HG03175 (cell line): ENCODE results near the gene EHD1.

Experiments
- ATAC-seq: cut with Tn5 transposase; IDR thresholded peaks from one replicate; pipeline ENCODE4 v1.9.1; 2021; ENCODE audit warnings: mild to moderate bottlenecking, moderate library complexity; ENCODE audit not compliant: unreplicated experiment

EHD1 gene

DNA sequence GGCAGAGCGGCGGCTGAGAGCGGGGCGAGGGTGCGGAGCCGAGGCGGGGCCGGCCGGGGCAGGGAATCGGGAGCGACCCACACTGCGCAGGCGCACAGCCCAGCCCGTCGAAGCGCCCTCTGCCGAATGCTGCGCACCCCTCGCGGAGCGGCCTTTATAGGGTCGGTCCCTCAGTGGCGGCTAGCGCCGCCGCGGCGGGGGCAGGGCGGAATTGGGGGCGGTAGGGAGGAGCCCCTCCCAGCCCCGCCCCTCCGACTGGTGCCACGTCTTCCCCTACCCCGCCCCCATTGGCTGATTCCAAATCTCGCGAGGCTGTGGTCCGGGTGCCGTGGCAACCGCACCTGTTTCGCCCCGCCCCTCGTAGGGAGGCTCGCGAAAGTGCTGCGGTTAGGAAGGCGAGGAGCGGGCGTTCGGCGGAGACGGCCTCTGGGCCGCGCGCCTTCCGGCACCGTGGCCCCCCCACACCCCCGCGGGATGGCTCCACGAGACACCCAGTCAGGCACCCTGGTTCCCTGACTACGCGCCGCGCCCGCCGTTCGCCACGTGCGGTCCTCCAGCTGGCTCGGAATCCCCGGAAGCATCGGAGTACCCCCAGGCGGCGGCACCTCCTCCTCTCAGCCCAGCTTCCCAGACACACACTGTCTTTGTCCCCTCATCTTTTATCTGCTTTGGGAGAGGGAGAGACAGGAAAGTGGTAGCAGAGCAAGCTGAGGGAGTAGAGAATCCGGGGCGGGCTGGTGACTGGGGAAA, at the start of gene EHD1:
Gene EHD1, minus strand, starts transcription at position 128 of the 750 bp plus-strand sequence. CDS start 157 bp downstream, outside the sequence.
- peak; percentile 66 for ATAC-seq

DNA sequence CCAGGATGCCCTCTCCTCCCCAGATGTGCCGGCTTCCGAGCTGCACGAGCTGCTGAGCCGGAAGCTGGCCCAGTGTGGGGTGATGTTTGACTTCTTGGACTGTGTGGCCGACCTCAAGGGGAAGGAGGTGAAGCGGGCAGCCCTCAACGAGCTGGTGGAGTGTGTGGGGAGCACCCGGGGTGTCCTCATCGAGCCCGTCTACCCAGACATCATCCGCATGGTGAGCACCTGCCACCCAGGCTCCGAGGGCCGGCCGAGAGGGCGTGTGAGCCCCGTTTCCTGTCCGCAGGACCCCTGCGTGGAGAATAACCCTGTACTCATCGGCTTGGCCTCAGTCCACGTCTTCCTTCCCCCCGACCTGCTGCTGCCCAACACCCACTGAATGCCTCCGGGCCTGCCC, 48.3 kb upstream of the EHD1 start:
- no peak for ATAC-seq

DNA sequence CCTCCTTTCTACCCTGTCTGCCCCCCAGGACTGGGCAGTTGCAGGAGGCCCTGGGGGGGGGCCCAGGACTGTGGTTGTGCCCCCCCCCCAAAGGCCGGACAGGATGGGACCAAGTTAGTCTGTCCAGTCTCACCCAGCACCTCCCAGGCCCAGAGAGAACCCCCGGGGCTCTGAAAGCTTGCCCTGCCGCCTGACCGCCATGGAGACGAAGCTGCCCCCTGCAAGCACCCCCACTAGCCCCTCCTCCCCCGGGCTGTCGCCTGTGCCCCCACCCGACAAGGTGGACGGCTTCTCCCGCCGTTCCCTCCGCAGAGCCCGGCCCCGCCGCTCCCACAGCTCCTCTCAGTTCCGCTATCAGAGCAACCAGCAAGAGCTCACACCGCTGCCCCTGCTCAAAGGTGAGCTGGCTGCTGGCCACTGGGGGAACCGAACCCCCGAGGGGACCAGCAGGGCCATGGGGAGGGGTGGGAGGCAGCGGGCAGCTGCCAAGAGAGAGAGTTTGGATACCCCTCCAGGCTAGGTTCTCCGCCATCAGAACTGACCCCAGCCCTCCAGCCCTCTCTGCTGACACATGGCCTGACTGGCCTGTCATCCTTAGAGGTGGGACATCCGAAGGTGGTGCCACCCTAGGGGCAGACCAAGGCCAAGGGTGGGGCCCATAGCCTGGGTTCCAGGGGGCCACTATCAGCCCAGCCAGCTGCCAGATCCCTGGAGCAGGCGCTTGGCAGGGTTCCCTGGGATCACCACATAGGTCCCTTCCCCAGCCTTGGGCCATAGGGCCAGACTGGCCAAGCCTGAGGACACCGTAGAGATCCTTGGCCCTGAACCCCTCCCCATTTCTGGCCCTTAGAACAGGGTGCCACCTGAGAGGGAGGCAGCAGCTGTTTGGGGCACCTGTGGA, 47.4 kb upstream of the EHD1 start:
- ATAC-seq: no peak

DNA sequence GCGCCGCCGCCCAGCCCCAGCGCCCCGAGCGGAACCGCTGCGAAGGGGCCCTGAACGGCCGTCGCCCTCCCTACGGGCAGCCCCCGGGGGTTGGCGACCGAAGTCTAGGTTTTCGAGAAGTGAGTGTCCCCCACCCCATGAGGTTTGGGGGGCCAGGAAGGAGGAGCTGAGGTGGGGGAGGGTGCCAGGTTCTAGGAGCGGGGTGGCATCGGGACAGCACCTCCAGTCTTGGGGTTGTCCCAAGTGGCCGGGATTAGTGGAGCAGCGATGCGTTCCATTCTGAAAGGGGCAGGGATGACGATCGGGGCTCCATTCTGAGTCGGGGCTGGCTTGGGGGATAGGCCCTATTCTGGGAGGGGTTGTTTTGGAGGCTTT, 46.5 kb upstream of the EHD1 start:
- no peak for ATAC-seq

DNA sequence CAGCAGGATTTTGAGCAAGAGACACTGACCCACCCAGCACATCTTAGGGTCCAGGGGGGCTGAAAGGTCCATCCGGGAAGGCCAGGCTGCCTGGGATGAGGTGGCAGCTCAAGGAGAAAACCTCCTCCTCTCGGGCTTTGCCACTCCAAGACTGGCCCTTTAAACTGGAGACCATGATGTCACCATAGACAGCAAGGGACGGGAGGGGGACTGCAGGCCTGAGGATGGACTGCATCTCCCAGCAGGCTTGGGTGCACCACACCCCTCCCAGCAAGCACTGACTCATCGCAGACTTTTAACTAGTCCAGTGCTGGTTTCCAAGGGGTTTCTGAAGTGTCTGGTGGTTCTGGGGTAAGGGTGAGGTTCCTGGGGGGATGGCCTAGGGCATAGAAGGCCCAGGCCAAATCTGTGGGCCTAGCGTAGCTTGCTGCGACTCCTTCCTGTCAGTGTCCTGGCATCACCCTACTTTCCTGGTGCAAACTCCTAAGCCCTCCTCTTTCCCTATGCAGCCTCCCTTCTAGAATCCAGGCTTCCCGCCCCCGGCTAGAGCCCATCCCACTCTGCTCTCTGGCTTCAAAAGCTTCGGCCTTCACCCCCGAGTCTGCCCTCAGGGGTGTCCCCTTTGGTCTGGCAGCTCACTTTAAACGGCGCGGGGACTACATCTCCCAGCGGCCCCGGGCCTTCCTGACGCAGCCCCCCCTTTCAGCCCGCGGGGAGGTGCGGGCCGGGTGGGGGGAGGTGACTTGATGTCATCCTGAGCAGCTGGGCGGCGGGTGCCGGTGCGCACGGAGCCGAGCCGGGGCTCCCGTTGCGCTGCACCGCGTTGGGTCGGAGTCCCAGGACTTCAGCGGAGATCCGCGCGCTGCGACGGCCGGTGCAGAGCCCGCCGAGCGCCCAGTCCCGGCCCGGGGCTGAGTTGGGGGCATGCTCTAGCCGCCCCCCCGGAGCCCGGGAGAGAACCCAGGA, 45.8 kb upstream of the EHD1 start, which contains the start of gene PPP2R5B:
Gene PPP2R5B, plus strand, starts transcription at position 746 of the 966 bp plus-strand sequence. CDS start 1,046 bp downstream, outside the sequence.
- ATAC-seq: peak; percentile 86

DNA sequence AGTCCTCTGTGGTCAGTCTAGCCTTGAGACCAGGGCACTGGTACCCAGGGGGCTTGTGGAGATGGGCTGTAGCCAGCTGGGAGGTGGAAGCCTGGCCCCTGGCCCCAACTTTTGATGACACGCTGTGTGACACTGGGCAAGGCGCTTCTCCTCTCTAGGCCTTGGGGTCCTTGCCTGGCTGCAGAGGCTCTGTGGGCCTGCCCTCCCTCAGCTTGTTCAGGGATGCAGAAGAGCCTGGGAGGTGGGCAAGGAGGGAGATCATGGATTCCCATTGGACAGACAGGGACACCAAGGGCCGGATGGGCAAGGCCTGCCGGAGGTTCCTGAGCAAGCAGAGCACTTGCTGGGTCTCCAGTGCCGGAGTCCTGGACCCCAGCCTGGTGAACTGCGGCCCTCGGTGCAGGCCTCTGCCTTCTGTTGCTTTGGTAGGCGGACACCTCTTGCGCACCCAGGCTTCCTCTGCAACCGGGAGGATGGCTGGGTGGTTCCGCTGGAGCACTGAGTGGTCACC, 44.8 kb upstream of the EHD1 start:
- ATAC-seq: no peak

DNA sequence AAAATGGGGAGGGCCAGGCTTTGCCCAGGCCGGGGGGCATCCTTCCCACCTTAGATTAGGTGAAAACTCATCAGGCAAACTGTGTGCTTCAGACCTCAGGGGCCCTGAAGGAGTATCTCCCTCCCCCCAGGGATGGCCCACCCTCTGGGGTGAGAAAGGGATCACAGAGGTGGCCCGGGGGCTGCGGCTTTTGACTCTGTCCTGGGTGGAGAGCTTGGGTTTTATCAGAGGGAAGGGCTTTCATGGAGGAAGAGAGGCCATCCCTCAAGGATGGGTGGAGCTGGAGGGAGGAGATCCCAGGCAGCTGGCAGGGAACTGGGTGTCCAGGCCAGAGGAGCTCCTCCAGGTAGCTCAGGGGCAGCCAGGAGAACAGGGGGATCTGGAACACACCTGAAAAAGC, 43.0 kb upstream of the EHD1 start:
- ATAC-seq: no peak

DNA sequence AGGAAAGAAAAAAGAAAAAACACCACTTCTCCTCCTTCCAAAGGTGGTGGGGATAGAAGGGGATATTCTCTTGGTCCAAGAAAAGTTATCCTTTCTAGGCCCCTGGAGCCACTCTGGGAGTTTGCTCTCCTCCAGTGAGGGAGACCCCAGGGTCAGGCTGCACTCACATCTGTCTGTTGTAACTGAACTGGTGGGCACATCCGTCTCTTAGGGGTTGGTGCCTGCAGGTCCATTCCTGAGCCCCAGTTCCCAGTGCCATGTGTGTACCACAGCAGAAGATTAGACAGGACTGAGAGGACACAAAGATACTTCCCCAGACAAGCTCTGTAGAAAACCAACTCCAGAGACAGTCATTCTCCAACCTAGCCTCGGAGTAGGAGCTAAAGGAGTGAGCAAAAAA, 41.7 kb upstream of the EHD1 start:
- no peak for ATAC-seq

DNA sequence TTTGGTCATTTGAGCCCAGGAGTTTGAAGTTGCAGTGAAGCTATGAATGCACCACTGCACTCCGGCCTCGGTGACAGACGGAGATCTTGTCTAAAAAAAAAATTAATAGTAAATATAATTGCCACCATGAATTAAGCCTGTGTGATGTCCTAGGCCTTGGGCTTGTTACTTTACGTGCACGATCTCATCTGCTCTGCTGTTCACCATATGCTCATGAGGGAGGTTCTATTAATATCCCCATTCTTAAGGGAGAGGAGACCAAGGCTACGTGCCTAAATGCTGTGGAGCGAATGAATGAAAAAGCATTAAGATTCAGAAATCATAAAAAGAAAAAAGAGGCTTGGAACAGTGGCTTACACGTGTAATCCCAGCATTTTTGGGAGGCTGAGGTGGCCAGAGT, 41.2 kb upstream of the EHD1 start:
- ATAC-seq: no peak

DNA sequence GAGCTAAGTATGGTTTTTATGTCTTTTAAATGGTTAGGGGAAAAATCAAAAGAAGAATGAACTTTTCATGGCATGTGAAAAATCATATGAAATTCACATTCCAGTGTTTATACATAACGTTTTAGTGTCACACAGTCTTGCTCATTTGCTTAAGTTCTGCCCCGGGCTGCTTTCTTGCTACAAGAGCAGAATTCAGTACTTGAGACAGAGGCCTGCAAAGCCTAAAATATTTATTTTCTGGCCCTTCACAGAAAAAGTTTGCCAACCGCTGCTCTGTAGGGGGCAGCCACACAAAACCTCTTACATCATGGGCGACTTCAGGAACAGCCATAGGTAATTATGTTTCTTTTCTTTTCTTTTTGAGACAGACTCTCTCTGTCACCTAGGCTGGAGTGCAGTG, 39.6 kb upstream of the EHD1 start:
- no peak for ATAC-seq

DNA sequence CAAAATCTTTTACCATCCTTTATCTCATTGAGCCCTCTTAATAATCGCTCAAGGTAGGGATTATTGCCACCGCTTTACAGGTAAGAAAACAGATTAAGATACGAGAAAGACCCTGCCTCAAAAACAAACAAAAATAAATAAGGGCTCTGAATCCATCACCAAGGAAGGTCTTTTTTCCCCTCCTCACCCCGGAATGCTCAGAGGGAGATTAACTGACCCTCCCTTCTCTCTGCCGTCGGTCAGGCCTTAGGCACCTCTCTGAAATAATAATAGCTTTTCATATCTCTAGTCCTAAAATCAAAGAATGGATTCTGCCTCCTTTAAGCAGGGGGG, 39.2 kb upstream of the EHD1 start:
- ATAC-seq: no peak

DNA sequence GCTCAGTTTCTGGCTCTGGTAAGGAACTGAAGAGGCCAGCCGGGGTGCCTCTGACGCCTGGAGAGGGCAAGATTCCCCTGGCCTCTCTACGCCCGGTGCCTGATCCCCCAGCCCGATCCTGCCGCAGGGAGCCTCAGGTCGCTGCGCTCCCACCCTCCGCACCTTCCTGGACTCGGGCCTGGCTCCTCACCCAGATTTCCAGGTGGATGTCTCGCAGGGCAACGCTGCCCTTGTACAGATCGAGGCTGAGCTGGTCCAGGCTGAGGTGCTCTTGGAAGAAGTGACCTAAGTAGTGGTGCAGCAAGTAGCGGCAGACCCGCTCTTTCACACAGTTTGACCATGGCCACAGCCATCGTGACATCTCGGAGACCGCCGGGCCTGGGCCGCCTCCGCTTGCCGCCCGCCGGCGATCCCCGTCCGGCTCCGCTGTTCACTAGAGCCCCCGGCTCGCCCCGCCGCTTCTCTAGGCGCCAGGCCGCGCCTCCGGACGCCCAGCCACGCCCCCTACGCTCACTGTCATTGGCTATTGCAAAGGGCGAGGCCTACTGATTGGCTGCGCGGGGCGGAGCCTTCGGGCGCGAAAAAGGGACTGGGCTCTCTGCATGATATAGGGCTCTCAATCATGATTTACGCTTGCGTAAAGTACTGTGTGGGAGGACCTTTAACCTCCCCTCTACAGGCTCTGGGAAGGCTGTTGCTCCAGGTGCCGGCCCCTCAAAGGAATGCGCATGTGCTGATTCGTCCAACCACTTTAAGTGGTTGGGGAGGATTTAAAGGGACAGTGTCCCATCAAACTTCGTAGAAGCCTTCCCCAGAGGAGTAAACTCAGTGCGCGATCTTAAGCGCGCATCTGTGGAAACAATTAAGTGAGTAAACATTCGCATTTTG, 38.6 kb upstream of the EHD1 start, which contains the start of gene ATG2A:
Gene ATG2A, minus strand, starts transcription at position 435 of the 888 bp plus-strand sequence. Its CDS starts 74 bp downstream, at position 361.
- peak; percentile 95 for ATAC-seq

DNA sequence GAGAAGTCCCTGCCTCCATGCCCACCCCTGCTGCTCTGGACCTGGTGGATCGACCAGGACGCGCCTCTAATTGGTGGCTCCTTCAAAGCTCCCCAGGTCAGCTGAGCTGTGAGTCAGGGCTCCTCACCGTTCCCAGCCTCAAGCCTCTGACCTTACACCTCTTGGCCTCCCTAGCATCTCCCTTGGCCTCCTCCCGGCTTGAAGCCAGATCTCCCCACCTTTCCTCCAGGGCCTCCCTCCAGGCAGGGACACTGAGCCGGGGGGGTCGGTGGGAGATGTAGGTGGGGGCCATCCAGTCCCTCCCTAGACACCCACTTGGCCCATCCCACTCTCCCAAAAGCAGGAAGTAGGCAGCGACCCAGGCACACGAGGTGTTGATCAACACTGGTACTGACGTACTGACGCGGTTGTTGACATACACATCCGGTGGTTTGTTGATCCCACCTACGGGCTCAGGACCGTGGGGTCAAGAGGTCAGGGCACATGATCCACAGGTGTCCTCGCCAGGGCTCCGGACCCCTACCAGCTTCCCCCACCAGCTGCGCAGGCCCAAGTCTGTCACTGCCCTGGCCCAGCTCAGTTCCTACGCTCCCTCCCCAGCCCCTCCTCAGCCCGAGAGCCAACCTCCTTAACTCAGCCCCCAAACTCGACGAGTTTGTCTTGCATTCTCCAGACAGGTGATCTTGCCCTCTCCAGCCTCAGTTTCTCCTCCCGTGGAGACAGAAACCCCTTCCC, 37.8 kb upstream of the EHD1 start:
- peak; percentile 21 for ATAC-seq

DNA sequence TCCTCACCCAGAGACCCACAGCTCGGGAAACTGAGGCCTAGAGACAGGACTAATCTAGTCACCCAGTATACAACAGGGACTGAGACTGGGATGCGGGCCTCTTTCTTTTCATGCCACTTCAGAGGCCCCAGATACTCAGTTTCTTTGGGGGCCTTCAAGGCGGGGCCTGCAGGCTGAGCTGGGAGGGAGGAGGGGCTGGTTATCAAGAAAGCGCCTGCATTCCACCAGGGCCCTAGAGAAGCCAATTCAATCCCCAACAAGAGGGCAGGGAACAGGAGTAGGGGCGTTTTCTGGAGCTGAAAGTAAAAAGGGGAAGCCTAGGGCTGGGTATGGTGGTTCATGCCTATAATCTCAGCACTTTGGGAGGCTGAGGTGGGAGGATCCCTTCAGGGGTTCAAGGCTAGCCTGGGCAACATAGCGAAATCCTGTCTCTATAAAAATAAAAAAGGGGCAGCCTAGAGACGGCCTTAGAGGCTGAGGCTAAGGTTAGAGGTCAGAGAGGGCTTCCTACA, 37.0 kb upstream of the EHD1 start:
- no peak for ATAC-seq

DNA sequence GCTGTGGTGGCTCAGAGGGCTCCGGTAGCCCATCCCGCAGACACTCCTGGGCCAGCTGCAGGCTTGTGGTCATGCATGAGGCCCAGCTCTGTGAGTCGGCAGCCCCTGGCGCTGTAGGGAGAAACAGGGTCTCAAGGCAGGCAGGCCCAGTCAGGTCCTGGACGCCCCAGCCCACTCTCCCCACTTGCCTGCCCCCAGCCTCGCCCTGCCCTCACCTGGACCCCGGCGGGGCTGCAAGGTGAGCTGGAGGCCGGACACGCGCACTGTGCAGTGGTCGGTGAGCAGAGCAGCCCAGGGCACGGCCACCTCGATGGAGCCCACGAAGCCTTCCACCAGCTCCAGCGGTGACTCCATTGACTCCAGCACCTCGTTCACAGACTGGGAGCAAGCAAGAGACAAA, 35.7 kb upstream of the EHD1 start:
- ATAC-seq: no peak

DNA sequence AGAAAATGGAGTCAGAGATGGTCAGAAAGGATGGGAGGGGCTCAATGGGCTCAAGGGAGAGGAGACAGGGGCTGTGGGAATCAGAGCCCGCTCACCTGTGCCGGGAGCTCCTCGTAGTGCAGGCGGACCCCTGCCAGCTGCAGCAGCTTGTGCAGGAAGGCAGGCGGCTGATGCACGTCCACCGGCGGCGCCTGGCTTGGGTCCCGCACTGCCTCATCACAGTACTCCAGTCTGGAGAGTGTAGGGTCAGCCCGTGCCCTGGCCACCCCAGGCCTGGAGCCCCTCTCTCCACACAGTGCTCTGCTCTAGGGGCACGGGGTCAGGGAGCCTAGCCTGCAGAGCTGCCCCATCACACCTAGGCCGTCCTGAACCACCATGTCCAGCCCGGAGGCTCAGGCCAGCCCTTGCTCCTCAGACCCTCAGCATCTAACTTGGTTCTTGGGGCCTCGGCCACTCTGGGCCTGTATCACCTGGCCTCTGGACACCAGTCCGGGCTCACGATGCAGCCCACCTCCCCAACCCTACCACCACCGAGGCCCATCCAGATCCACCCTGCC, 34.8 kb upstream of the EHD1 start:
- ATAC-seq: no peak

DNA sequence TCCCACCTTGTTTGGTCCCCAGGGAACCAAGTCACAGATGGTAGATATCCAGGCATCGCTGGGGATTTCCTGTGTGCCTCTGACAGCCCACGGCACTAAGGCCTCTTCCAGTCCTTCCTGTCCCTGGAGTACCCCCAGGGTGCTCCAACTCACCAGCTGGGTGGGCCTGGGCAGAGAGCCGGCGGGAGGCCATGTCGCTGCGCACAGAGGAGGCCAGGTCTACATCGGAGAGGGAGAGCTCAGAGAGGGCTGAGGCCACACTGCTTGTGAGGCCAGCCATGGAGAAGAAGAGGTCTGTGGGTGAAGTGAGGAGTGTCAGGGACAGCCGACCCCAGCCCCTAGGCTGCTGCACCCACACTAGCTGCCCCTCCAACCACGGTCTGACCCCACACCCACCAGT, 33.3 kb upstream of the EHD1 start:
- ATAC-seq: no peak

DNA sequence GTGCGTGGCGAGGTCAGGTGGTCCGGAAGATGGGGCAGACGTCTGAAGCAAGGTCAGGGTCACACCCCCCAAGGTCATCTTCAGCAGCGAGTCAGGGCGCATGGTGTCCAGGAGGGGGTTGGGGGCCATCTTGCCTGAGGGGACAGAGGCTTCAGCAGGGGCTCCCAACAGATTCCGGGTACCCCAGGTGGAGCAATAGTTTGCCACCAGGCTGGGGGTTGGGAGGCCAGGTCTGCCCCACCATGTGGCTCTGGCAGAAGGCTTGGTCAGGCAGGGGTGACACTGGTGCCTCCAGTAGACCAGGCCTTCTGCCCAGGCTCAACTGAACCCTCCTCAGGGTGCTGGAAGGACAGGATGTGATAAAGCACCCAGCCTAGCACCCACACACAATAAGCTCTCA, 32.7 kb upstream of the EHD1 start:
- no peak for ATAC-seq
